GM18517 (cell line): ENCODE results near the gene GZMM.
A peak's percentile ranks its signal among the peaks of the same experiment; 100 is the strongest.

Experiments
- ATAC-seq: cut with Tn5 transposase; IDR thresholded peaks from one replicate; pipeline ENCODE4 v1.9.1; 2021; ENCODE audit warnings: mild to moderate bottlenecking, moderate library complexity; ENCODE audit not compliant: unreplicated experiment

GZMM gene

DNA sequence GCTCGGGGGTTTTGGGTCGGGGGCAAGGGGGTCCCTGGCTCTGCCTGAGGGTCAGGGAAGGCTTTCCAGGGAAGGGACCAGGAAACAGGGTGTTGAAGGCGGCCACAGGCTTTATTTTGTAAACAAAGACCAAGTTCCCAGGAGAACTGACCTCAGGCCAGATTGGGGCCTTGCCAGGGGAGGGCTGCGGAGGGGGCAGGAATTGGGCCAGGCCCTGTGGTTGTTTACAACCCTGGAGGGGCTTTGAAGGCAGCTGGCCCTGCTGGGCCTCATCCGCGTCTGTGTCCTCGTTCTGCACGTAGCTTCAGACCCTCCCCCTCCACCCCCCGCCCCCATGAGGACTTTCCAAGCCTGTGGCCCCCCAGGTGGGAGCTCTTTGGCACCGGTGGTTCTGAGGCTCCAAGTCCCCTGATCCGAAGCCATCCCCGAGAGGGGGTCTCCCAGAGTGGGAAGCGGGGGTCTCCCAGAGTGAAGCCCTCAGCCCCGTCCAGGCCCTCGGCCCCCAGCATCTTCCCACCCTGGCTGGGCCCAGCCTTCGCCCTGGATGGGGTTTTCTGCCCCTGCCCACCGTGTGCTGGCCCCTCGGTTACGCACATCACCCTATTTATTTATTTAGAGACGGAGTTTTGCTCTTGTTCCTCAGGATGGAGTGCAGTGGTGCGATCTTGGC lies 15.1 kb downstream of the GZMM start:
- no peak for ATAC-seq

DNA sequence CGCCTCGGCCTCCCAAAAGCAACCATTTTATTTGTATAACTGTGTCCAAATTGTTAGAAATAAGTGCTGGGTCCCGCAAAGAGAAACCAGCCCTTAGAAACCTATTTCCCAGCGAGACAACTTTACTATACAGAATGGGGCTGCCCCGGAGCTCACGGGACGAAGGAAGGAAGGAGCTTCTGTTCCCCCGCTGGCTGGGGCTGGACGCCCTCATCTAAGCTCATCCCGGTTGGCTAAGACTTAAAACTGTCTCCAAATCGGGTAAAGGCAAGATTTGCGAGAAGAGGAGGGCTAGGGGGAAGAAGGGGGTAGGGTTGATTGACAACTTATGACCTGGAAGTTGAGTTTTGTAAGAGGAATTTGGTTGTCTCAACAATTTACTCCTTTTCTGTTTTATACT lies 16.3 kb downstream of the GZMM start:
- ATAC-seq: no peak

DNA sequence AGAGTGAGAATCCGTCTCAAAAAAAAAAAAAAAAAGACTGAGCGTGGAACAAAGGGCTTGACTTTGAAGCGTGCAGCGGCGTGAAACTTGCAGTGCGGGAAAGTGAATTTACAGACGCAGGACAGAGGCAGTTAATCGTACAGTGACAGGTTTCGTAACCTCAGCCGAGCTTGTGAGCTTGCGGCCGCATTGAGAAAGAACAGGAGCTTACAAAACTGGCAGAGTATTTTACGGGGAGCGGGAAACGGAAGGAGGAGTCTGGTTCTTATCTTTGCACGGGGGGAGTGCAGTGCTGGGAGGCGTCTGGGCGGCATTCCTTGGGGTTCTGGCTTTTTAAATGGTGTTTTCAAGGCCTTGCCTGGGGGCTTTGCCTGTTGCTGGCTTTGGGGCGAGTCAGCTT lies 22.6 kb downstream of the GZMM start:
- ATAC-seq: no peak

DNA sequence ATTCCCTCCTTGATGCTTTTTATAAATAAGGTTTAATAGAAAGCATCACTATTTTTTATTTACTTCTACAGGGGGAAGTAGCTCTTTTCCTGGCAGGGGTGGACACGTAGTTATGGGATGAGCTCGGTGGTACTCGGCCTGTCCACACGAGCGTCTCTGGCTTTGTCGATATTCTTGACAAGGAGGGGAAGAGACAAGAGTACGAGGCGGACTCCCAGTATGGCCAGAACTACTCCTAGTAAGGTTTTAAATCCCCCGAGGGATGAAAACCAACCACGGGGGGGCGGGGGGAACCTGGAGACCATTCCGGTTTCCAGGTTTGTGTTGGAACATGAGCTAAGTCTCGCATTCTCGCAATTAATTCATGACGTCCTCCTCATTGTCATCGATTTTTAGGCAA lies 23.0 kb downstream of the GZMM start:
- no peak for ATAC-seq

DNA sequence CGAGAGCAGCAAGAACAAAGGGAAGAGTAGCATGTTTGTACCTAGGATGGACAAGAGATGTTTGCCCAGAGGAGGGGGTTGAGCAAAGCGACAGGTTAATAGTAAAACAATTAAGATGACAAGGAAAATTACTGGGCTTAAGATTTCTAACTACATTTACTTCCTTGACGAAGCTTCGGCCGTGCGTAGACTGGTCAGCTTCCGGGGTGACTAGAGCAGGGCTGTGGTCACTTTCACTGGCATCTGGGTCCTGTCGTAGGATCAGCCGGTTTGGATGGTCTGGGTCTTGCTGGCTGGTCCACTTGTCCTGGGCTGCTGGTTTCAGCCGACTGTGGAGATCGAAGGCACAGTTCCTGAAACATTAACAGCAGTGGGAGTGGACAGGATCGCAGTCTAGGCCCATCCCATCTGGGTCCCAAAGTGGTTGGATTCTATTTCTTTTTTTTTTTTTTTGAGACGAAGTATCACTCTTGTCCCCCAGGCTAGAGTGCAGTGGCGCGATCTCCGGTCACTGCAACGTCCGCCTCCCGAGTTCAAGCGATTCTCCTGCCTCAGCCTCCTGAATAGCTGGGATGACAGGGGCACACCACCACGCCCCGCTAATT lies 23.5 kb downstream of the GZMM start:
- ATAC-seq: no peak

DNA sequence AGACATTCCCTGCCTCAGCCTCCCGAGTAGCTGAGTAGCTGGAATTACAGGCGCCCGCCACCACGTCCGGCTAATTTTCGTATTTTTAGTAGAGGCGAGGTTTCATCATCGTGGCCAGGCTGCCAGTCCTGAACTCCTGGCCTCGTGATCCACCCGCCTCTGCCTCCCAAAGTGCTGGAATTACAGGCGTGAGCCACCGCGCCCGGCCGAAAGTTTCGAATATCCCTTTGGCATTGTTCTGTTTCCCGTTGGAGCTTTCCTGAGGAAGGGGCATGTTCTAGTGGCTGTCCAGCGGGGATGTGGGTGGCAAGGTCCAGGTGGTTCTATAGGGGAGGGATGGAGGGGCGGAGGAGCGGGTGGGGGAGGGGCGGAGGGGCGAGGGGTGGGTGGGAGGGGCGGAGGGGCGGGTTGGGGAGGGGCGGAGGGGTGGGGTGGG lies 26.4 kb downstream of the GZMM start:
- ATAC-seq: no peak

DNA sequence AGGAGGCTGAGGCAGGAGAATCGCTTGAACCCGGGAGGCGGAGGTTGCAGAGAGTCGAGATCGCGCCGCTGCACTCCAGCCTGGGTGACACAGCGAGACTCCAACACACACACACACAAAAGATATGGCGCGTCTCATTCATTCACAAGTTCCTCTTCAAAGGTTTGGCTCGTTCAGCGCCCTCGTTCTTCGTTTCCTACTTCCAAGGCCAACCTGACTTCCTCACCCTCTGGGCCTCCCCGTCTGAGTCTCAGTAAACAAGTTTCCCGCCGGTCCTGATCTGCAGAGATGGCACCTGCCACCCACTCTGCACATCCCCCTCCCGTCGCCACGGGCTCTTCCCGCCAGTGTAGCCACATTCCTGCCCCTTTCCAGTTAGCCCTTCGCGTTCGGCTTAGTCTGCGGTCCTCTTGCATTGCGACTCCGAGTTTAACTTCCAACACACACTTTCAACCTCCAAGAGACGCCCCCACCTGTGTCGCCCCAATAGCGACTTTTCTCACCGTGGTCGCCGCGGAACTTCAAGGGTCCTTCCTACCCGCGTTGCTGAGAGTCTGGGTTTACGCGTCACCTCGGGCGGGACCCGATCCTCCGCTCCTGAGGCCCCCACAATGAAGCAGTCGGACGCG lies 27.2 kb downstream of the GZMM start:
- ATAC-seq: no peak

DNA sequence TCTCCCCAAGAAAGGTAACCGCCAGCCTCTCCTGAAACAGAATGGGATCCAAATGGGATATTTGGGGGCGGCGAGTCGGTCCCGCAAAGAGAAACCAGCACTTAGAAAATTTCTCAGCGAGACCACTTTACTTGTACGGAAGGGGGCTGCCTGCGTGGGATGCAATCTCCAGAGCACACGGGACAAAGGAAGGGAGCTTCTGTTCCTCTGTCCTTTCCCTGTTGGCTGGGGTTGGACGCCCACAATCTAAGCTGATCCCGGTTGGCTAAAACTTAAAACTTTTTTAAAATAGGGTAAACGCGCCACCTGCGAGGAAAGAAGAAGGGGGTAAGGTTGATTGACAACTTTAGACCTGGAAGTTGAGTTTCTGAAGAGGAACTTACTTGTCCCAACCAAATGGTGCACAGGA lies 27.7 kb downstream of the GZMM start:
- ATAC-seq: peak; percentile 5

DNA sequence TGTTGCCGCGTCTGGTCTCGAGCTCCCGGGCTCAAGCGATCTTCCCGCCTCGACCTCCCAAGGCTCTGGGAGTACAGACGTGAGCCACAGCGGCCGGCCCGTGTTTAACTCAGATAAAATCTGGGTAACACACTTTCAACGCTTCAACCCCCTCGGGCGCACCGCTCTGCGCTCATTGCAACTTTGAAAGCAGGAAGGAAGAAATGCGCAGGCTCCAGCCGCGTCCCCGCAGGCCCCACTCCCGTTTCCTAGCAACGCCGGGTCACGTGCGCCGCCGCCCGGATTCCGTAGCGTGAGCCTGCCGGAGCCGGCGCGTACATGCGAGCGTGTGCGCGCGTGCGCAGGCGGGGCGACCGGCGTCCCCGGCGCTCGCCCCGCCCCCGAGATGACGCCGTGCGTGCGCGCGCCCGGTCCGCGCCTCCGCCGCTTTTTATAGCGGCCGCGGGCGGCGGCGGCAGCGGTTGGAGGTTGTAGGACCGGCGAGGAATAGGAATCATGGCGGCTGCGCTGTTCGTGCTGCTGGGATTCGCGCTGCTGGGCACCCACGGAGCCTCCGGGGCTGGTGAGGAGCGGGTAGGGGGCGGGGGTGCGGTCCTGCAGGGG lies 28.4 kb downstream of the GZMM start, which contains the start of gene BSG:
Gene BSG (plus strand): TSS at position 457 of the 603 bp plus-strand sequence. CDS start 39 bp downstream, at position 496.
- ATAC-seq: peak; percentile 70

DNA sequence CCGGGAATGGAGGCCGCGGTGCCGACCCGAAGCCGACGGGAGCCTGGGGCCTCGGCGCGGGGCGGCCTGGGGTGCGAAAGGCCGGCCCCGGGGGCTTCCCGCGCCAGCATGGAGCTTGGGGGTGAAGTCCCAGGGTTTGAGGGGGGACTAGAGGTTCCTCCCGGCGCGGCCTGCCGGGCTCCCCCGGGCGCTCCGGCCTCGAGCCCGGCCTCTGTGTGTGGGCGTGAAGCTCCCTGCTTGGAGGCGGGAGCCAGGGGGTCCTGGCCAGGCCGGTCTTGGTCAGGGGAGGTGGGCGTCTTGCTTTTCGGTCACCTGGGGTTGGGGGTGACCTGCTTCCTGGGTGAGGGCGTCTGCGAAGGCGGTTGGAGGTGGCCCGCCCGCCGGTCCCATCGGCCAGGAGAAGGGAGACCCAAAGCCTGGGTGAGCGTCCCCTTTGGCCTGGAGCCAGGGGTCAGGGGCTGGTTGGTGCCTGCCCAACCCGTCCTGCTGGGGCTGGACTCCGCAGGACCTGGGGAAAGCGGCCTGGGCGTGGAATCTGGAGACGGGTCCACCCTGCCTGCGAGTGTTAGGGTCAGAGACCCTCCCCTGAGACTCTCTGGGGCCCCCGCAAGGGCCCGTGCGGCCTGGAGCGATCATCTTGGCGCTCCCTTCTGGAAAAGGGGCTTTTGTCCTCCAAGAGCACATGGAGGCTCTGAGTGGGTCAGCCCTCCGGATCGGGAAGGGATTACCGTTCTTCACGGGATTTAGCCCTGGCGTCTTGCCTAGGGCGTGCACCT lies 29.1 kb downstream of the GZMM start:
- ATAC-seq: peak; percentile 4

DNA sequence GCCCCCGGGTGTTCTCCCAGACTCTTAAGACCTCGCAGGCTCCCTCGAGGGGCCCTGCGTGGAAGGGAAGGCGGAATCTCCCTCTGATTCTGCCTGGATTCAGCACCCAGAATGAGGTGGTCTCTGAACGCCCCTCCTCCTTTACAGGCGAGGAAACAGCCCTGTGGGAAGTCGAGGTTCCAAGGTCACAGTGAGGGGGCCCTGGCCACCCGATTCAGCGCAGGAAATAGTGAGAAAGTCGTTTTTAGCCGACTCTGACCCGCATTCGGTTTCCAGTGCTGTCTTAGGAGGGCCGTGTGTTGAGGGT lies 29.6 kb downstream of the GZMM start:
- no peak for ATAC-seq

DNA sequence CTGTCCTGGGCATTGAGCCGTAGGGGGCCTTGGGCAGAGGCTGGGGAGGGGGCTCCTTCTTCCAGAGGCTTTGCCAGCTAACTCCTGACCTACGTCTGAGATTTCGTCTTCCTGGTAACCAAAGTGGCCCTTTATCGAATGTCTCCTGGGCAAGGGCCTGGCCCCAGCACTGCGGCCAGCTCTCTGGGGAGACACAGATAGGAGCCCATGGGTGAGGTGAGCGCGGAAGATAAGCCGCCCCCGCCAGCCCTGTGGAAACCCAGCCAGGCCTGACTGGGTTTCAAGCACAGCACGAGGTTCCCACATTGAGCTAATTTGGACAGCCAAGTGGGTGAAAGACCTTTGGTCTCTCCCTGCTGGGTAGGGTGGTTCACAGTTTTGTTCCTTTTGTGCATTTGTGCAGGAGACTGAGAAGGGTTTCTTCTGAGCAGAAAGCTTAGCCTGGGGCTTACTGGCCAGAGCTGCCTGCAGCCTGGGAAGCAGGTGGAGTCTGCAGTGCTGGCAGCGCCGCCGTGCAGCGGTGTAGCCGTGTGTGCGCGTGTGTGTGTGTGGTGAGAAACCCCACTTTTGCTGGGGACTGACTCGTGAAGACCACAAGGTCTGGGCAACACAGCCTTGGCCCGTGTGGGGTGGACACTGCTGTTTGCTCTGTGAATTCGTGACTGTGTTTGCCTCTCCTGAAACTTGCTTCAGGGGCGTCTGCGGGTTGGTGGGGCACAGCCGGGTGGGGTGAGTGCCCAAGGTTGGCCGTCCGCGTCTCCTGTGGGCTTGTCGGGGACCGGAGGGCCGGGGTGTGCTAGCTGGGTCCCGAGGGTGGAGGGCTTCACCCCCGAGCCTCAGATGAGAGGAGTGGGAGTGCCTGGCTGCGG lies 31.0 kb downstream of the GZMM start:
- ATAC-seq: no peak

DNA sequence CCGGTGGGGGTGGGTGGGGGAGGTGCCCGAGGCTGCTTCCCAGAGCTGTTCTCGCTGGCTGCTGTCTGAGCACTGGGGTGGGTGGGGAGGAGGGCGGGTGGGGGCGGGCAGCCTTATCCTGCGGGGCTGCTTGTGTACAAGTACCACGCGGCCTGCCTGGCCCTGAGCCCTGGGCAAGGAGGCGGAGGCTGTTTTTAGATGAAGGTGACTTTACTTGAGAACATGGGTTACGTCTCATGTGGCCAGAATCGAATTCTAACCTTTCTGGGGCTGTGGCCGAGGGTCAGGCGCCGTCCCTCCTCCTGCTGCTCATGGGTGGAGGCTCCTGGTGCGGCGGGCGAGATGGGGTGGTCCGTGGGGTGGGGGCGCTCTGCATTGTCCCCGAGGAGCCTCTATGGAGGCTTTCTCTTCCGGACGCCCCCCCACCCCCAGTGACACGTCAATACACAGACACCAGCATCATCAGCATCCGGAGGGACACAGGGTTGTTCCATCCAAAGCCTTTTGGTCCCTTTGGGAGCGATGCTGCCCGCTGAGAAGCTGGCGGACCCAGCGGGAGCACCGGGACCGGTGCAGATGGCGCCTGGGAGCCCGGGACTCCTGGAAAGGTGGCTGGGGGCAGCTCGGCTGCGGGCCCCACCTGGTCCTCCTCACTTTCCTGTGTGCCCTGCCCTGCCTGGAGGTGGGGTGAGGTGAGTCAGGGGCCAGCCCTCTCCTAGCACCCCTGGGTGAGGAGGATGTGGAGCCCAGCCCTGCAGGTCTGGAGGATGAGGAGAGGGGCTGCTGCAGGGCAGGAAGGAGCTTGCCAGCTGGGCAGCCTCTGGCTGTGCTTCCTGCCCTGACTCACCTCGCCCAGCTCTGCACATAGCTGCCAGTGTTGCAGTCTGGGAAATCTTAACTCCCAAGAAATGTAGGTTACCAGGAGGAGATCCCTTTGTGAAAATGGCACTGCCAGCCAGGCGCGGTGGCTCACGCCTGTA lies 32.0 kb downstream of the GZMM start:
- ATAC-seq: no peak

DNA sequence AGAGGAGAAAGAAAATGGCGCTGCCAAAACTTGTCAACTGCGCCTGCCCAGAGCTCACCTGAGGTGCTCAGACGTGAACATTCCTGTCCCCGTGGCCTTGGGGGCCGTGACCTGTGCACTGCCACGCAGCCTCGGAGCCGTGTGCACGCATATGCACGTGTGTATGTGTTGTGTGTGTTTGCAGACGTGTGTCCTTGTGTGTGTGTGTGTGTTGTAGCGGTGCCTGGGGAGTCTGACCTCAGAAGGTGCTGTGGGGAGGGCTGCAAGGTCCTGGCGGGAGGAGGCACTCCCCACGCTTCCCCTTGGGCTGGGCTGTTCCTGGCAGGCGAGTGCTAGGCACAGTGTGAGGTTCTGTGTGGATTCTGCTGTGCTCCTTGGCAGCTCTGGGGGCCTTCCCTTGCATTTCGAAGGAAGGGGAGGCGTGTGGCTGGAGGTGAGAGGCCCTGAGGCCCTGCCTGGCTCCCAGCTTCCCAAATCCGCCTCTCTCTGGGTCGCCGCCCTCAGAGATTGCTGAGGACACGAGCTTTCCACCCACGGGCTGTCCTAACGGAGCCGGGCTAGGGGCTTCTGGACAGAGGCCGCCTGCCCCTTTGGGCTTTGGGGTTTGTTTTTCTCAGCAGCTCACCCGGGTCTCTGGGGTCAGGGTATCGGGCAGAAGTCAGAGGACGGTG lies 33.0 kb downstream of the GZMM start:
- no peak for ATAC-seq

DNA sequence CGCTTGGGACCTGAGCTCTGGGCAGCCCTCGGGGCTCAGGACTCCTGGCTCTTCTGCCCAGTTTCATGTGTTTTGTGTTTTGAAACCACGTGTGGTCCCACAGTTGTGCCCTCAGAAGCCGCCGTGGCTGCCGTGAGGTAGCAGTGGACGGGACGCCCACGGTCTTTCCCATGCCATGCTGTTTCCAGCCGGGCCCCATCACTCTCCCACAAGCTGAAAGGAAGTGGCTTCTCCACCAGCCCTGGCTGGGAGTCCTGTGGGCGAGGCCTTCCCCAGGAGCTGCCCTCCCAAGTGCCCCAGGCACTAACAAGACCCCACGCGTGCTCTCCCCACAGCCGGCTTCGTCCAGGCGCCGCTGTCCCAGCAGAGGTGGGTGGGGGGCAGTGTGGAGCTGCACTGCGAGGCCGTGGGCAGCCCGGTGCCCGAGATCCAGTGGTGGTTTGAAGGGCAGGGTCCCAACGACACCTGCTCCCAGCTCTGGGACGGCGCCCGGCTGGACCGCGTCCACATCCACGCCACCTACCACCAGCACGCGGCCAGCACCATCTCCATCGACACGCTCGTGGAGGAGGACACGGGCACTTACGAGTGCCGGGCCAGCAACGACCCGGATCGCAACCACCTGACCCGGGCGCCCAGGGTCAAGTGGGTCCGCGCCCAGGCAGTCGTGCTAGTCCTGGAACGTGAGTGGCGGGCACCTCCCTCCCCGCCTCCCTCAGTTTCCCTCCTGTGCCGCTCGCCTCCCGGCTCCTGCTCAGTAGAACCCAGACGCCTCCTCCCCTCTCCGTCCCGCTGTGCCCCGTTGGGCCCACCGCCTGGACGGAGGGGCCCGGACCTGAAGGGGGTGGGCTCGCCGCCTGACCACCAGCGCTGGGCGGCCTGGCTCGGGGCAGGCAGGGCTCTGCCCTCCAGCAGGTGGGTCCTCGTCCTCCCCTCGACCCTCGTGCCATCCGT lies 33.9 kb downstream of the GZMM start:
- no peak for ATAC-seq

DNA sequence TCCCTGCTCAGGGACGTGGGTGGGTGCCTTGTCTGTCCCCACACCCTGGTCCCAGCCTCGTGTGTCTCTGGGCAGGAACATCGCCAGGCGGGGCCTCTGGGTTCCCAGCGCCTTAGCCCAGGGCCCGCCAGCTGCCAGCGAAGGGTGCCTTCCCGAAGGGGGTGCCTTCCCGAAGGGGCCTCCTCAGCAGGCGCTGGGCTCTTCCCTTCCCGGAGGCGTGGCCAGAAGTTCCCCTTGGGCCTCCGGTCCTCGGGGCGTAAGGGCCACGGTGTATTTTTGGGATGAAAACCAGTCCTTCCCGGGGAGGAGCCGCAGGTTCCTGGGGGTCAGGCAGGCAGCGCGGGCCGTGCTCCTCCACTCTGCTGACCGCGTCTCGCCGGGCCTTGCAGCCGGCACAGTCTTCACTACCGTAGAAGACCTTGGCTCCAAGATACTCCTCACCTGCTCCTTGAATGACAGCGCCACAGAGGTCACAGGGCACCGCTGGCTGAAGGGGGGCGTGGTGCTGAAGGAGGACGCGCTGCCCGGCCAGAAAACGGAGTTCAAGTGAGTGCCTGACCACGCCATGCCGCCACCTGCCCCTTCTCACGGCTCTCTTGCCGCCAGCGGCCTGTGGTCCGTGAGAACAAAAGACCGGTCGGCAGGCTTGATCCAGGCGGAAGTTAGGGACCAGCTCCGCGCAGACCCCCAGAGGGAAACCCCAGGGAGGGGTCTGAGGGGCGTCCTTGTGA lies 35.4 kb downstream of the GZMM start:
- ATAC-seq: no peak

DNA sequence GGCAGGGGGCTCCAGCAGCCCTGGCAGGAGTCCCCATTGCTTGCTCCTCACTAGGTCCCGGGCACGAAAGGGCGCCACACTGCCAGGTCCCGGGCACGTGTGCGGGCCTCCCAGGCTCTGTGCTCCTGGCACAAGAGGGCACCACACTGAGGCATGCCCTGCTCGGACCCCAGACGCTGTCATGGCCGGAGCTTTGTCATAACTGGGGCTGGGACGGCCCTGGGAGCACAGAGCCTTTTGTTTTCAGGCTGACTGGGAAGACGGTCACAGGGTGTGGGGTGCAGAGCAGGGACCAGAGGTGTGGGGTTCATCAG lies 35.9 kb downstream of the GZMM start:
- no peak for ATAC-seq
